HCT116 (cell line): ENCODE results near the gene JUN. TPM values are rescaled to one million over a fixed set of nuclear protein-coding genes. Genes with fewer than 3 reads are reported as not detected.

ENCODE experiments used
- ATAC-seq: fragments of 200-7000 bp; cut with Tn5 transposase; 2 replicates; pipeline ENCODE4 v1.9.1; 2020; ENCODE audit warnings: mild to moderate bottlenecking, moderate library complexity
- BruUV-seq: library from RNA; stranded (reverse); fragments of 400-500 nt; replicated peaks from 2 replicates; lab custom pipeline; 2021; lab: Mats Ljungman, UMichigan
- CTCF ChIA-PET: fragments of 300-600 bp; sonication (Branson Sonifier 250); formaldehyde crosslinking; loops from one replicate; lab custom pipeline; 2021; ENCODE audit warnings: antibody characterized with exemption; lab: Charles Lee
- POLR2A ChIA-PET: fragments of 300-600, 350-600 bp; sonication (Branson Sonifier 250); formaldehyde crosslinking; loops from one replicate; lab custom pipeline; 2021; ENCODE audit warnings: antibody characterized with exemption; lab: Charles Lee
- RAD21 ChIA-PET, 2 experiments: fragments of 300-600 bp; sonication (Branson Sonifier 250); formaldehyde crosslinking; loops; one replicate each; lab custom pipeline; 2023; ENCODE audit warnings: low total read pairs in 2 of 2; ENCODE audit not compliant: uncharacterized antibody in 2 of 2, unreplicated experiment in 2 of 2, low non-redundant PET in 1 of 2; lab: Charles Lee
- DNase-seq: peaks from one replicate; pipeline ENCODE4 v3.0.0-alpha.2; 2010; ENCODE audit warnings: low read depth, low spot score
- H2AFZ ChIP-seq: fragments of 200-600 bp; shearing (Covaris generic), sonication (generic); 2 replicates; pipeline ENCODE4 v1.6.1; 2017; ENCODE audit warnings: low read depth, mixed run types, mixed read lengths, antibody characterized with exemption, low read length; ENCODE audit not compliant: poor library complexity, severe bottlenecking
- H3K27ac ChIP-seq: 2 replicates; pipeline ENCODE4 v1.5.1; 2012; ENCODE audit warnings: low read depth, low read length
- H3K27me3 ChIP-seq: fragments of 200-600 bp; sonication (generic); 2 replicates; pipeline ENCODE4 v1.6.1; 2016; ENCODE audit warnings: mixed run types, low read length, mixed read lengths; ENCODE audit not compliant: insufficient read depth
- H3K36me3 ChIP-seq, 2 experiments: fragments of 200-500 bp in 1 of 2; fragments of 200-600 bp in 1 of 2; sonication (Bioruptor generic) in 1 of 2; sonication (generic) in 1 of 2; 2 replicates each; pipeline versions ENCODE4 v1.5.1 to v1.6.1; 2014 to 2016; ENCODE audit warnings: low read length in 2 of 2, inconsistent platforms in 1 of 2, mixed read lengths in 1 of 2, mixed run types in 1 of 2; ENCODE audit not compliant: insufficient read depth in 2 of 2, control insufficient read depth in 1 of 2
- H3K4me1 ChIP-seq, 2 experiments: fragments of 200-600 bp in 1 of 2; sonication (generic) in 1 of 2; 2 replicates each; pipeline versions ENCODE4 v1.5.1 to v1.6.1; 2012 to 2017; ENCODE audit warnings: low read length in 2 of 2, inconsistent platforms in 1 of 2, mild to moderate bottlenecking in 1 of 2, mixed read lengths in 1 of 2, mixed run types in 1 of 2, moderate library complexity in 1 of 2; ENCODE audit not compliant: insufficient read depth in 2 of 2, control insufficient read depth in 1 of 2
- H3K4me2 ChIP-seq: fragments of 200-600 bp; sonication (generic); 2 replicates; pipeline ENCODE4 v1.6.1; 2017; ENCODE audit warnings: mixed run types, low read length, mixed read lengths
- H3K4me3 ChIP-seq, 2 experiments: fragments of 200-600 bp in 1 of 2; sonication (generic) in 1 of 2; replicated peaks in 1 of 2; 2 replicates each; pipeline ENCODE4 v1.5.1; 2011 to 2016; ENCODE audit warnings: low read length in 2 of 2, control low read depth in 1 of 2, low read depth in 1 of 2, mild to moderate bottlenecking in 1 of 2, mixed read lengths in 1 of 2, mixed run types in 1 of 2
- H3K79me2 ChIP-seq: fragments of 200-600 bp; sonication (generic); 2 replicates; pipeline ENCODE4 v1.6.1; 2017; ENCODE audit warnings: mild to moderate bottlenecking, mixed run types, low read length, moderate library complexity, mixed read lengths; ENCODE audit not compliant: insufficient read depth
- H3K9ac ChIP-seq: fragments of 200-600 bp; sonication (generic); 2 replicates; pipeline ENCODE4 v1.6.1; 2016; ENCODE audit warnings: low read length, mixed read lengths
- H3K9me2 ChIP-seq: fragments of 200-600 bp; sonication (generic), shearing (Covaris generic); 2 replicates; pipeline ENCODE4 v1.6.1; 2017; ENCODE audit warnings: mixed run types, mild to moderate bottlenecking, moderate library complexity; ENCODE audit not compliant: insufficient read depth
- H3K9me3 ChIP-seq, 2 experiments: fragments of 200-500 bp in 1 of 2; fragments of 200-600 bp in 1 of 2; sonication (Bioruptor generic) in 1 of 2; sonication (generic) in 1 of 2; 2 replicates each; pipeline ENCODE4 v1.6.1; 2014 to 2017; ENCODE audit warnings: low read length in 2 of 2, mixed read lengths in 2 of 2, inconsistent platforms in 1 of 2, low read depth in 1 of 2, mild to moderate bottlenecking in 1 of 2, mixed run types in 1 of 2, moderate library complexity in 1 of 2; ENCODE audit not compliant: control insufficient read depth in 1 of 2, insufficient read depth in 1 of 2
- H4K20me1 ChIP-seq: fragments of 200-600 bp; sonication (generic), shearing (Covaris generic); 2 replicates; pipeline ENCODE4 v1.6.1; 2017; ENCODE audit warnings: mixed run types, mild to moderate bottlenecking, moderate library complexity; ENCODE audit not compliant: insufficient read depth
- ATF3 ChIP-seq: IDR thresholded peaks from 2 replicates; pipeline ENCODE4 v1.6.1; 2012
- CBX3 ChIP-seq: IDR thresholded peaks from 2 replicates; pipeline ENCODE4 v1.6.1; 2012; ENCODE audit warnings: low read depth
- CEBPB ChIP-seq: IDR thresholded peaks from 2 replicates; pipeline ENCODE4 v1.6.1; 2012; ENCODE audit warnings: low read depth
- EGR1 ChIP-seq: IDR thresholded peaks from 2 replicates; pipeline ENCODE4 v1.6.1; 2012; ENCODE audit warnings: low read depth
- EZH2 ChIP-seq: fragments of 200-600 bp; sonication (generic); IDR thresholded peaks from 2 replicates; pipeline ENCODE4 v1.6.1; 2017; ENCODE audit warnings: antibody characterized with exemption, mixed run types
- EZH2phosphoT487 ChIP-seq: fragments of 200-600 bp; IDR thresholded peaks from 2 replicates; pipeline ENCODE4 v1.6.1; 2018; ENCODE audit warnings: antibody characterized with exemption, borderline replicate concordance
- JUND ChIP-seq: IDR thresholded peaks from 2 replicates; pipeline ENCODE4 v1.6.1; 2012
- MAX ChIP-seq: IDR thresholded peaks from 2 replicates; pipeline ENCODE4 v1.6.1; 2012
- POLR2A ChIP-seq: IDR thresholded peaks from 2 replicates; pipeline ENCODE4 v1.7.0; 2011; ENCODE audit warnings: borderline replicate concordance; ENCODE audit not compliant: insufficient read depth, insufficient read length; ENCODE audit errors: extremely low read depth
- RAD21 ChIP-seq: IDR thresholded peaks from 2 replicates; pipeline ENCODE4 v1.6.1; 2012; ENCODE audit warnings: low read depth, mild to moderate bottlenecking
- SP1 ChIP-seq: IDR thresholded peaks from 2 replicates; pipeline ENCODE4 v1.6.1; 2012; ENCODE audit warnings: low read depth
- SRF ChIP-seq: IDR thresholded peaks from 2 replicates; pipeline ENCODE4 v1.6.1; 2012; ENCODE audit warnings: low read depth
- YY1 ChIP-seq: IDR thresholded peaks from 2 replicates; pipeline ENCODE4 v1.6.1; 2011; ENCODE audit warnings: low read length, low read depth, moderate library complexity, mild to moderate bottlenecking; ENCODE audit not compliant: insufficient replicate concordance; ENCODE audit errors: extremely low read depth
- ZNF274 ChIP-seq: fragments of 200-500 bp; sonication (Bioruptor generic); IDR thresholded peaks from 2 replicates; pipeline ENCODE4 v1.6.1; 2014; ENCODE audit warnings: mild to moderate bottlenecking, low read depth, low read length, inconsistent platforms
- intact Hi-C: fragments of 100-400 bp; cut with micrococcal nuclease; formaldehyde crosslinking; loops from 2 replicates; pipeline ENCODE4 v1.10.0; 2022
- total RNA-seq: library from RNA; stranded (reverse); gene quantifications from one replicate; pipeline ENCODE4 v1.2.1, GENCODE V29; 2021; ENCODE audit not compliant: unreplicated experiment
- TF ChIP-seq, protein P1 (sequence below): IDR thresholded peaks from 2 replicates; pipeline ENCODE4 v1.6.1; 2012; ENCODE audit warnings: low read depth

The JUN gene
- total RNA-seq, 1 experiment from 2014 or later = 18.7 TPM

DNA sequence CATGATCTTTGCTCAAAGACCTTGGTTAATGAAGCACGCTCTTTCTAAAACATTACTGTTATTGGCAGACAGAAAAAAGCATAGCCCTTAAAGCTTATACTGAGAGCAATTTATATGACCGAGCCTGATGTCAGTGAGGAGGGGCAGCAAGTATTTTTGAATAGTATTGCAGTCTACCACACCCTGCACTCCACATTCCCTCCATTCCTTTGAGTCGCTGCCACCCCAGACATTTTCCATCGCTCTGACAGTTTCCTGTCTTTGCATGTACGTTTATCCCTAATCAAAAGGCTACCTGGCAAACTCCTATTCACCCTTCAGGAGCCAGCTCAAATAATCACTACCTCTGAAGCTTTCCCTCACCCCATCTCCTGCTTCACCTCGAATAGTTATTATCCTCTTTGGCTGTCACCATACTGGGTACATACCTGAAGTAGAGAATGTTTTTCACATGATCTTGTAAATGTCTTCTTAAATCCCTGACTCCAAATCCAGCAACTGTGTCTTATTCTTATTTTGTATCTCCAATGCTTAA lies 5.5 kb upstream of the JUN start:
- Histone ChIP-seq H3K36me3 (no peaks in the 10 kb centered on the region), H3K4me3 (no peak overlapping the region), H3K27ac (no peak overlapping the region), H2AFZ (no peak overlapping the region), H4K20me1 (no peaks in the 10 kb centered on the region), H3K27me3 (no peaks in the 10 kb centered on the region), H3K4me1 (peaks cover 7 to 12% of the 10 kb centered on the region in 2 experiments; a peak in 3 of 4 replicates), H3K79me2 (no peaks in the 10 kb centered on the region), H3K9ac (no peak overlapping the region), H3K9me2 (no peaks in the 10 kb centered on the region), H3K4me2 (no peak overlapping the region), H3K9me3 (no peaks in the 10 kb centered on the region)
- ChIA-PET CTCF (no interaction called here), RAD21 (no interaction called here), POLR2A (no interaction called here)
- TF ChIP-seq ATF3 (no peak), ZNF274 (no peak), EZH2 (no peak), YY1 (no peak), EZH2phosphoT487 (no peak), CEBPB (no peak), POLR2A (no peak), RAD21 (no peak), CBX3 (no peak), JUND (no peak), SRF (no peak), MAX (no peak), SP1 (no peak), EGR1 (no peak)
- TF ChIP-seq, protein P1, sequence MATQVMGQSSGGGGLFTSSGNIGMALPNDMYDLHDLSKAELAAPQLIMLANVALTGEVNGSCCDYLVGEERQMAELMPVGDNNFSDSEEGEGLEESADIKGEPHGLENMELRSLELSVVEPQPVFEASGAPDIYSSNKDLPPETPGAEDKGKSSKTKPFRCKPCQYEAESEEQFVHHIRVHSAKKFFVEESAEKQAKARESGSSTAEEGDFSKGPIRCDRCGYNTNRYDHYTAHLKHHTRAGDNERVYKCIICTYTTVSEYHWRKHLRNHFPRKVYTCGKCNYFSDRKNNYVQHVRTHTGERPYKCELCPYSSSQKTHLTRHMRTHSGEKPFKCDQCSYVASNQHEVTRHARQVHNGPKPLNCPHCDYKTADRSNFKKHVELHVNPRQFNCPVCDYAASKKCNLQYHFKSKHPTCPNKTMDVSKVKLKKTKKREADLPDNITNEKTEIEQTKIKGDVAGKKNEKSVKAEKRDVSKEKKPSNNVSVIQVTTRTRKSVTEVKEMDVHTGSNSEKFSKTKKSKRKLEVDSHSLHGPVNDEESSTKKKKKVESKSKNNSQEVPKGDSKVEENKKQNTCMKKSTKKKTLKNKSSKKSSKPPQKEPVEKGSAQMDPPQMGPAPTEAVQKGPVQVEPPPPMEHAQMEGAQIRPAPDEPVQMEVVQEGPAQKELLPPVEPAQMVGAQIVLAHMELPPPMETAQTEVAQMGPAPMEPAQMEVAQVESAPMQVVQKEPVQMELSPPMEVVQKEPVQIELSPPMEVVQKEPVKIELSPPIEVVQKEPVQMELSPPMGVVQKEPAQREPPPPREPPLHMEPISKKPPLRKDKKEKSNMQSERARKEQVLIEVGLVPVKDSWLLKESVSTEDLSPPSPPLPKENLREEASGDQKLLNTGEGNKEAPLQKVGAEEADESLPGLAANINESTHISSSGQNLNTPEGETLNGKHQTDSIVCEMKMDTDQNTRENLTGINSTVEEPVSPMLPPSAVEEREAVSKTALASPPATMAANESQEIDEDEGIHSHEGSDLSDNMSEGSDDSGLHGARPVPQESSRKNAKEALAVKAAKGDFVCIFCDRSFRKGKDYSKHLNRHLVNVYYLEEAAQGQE = no peak
- intact Hi-C loops = loop anchor here (5.0 to 10.0 kb wide), 2 partner anchors 645 to 968 kb away; no protein-coding TSS in a partner anchor
- ATAC-seq (no peak), DNase-seq (no peak)
- BruUV-seq = no TSS peak
